Heart right ventricle (tissue), 16 donors: ENCODE data around the gene CNOT4. TPM values are rescaled to one million over a fixed set of nuclear protein-coding genes. Genes with fewer than 3 reads are reported as not detected.

Source experiments
- ATAC-seq, 8 donors: fragments of 200-7000 bp; cut with Tn5 transposase; one replicate each; pipeline ENCODE4 v1.9.1; 2020; ENCODE audit warnings: mild to moderate bottlenecking in 8 of 8, moderate library complexity in 8 of 8, moderate number of reproducible peaks in 1 of 8
- DNase-seq, 2 donors: peaks; one replicate each; pipeline ENCODE4 v3.0.0-alpha.2; 2020
- H3K27ac ChIP-seq, 10 donors: fragments of 200-600 bp; sonication (generic) in 2 of 10; one replicate each; pipeline versions ENCODE4 v1.5.0 to v1.8.0; 2020 to 2022; ENCODE audit warnings: mild to moderate bottlenecking in 3 of 10
- H3K27me3 ChIP-seq, 7 donors: fragments of 200-600 bp; one replicate each; pipeline ENCODE4 v1.8.0; 2021 to 2022; ENCODE audit warnings: mild to moderate bottlenecking in 2 of 7
- H3K36me3 ChIP-seq, 9 donors: fragments of 200-600 bp; sonication (generic) in 1 of 9; one replicate each; pipeline versions ENCODE4 v1.5.0 to v1.8.0; 2020 to 2022; ENCODE audit warnings: mild to moderate bottlenecking in 2 of 9
- H3K4me1 ChIP-seq, 9 donors: fragments of 200-600 bp; sonication (generic) in 1 of 9; one replicate each; pipeline versions ENCODE4 v1.5.0 to v1.8.0; 2020 to 2022; ENCODE audit warnings: mild to moderate bottlenecking in 4 of 9
- H3K4me3 ChIP-seq, 10 donors: fragments of 200-600 bp; sonication (generic) in 2 of 10; one replicate each; pipeline versions ENCODE4 v1.5.0 to v1.8.0; 2020 to 2022; ENCODE audit warnings: mild to moderate bottlenecking in 7 of 10, moderate library complexity in 2 of 10
- H3K9me3 ChIP-seq, 11 donors: fragments of 200-600 bp in 10 of 11; sonication (generic) in 2 of 11; one replicate each; pipeline versions ENCODE4 v1.5.0 to v1.8.0; 2013 to 2022; ENCODE audit warnings: mild to moderate bottlenecking in 2 of 11, control low read depth in 1 of 11, moderate library complexity in 1 of 11
- WGBS, 2 donors: extraction: QIAGEN DNeasy Blood & Tissue Kit; methylation state at CpG; one replicate each; pipeline ENCODE4 v1.1.7; 2013; ENCODE audit warnings: inconsistent platforms in 1 of 2; 5-methylcytosine and 5-hydroxymethylcytosine counted together
- intact Hi-C, 10 donors: fragments of 100-400 bp; cut with DNase I; formaldehyde crosslinking; loops; one replicate each; pipeline versions ENCODE4 v1.11.1 to v1.14.2; 2022
- polyA plus RNA-seq, 2 donors: library from polyadenylated mRNA; stranded (reverse); fragments of 200-250 nt; gene quantifications; one replicate each; pipeline ENCODE4 v1.2.3, GENCODE V29; 2013
- total RNA-seq, 10 donors: library from RNA; stranded (reverse); fragmentation: NEBNext Ultra II Directional in 3 of 10; extraction: Animal tissue kit (Norgen Biotek cat#: 25700) in 3 of 10; gene quantifications; one replicate each; pipeline versions ENCODE4 v1.2.1 to v1.2.4, GENCODE V29; 2021 to 2023
- TF ChIP-seq, protein P1 (sequence below), 9 donors: fragments of 200-600 bp; sonication (generic) in 2 of 9; IDR thresholded peaks; one replicate each; pipeline versions ENCODE4 v1.5.0 to v1.8.0; 2021 to 2022; ENCODE audit warnings: antibody characterized with exemption in 9 of 9, mild to moderate bottlenecking in 5 of 9, moderate library complexity in 1 of 9
- donor health status: Arrhythmogenic right ventricular cardiomyopathy.
- donor health status: ischemic (EF 13 %, LVEDD 7.1; RV severe dilation, severe dysfunction).
- donor health status: healthy with polysubstance abuse.
- donor health status: DM: no; HTN: yes; CAD: no.
- donor health status: DM: no; HTN: no; CAD: no.
- donor health status: ischemic (EF 25% LVEDD 6.9; RV normal size, moderate dysfunction).
- donor health status: ischemic (EF 25% LVEDD 5.7; RV mildly dilated, moderate dysfunction).
- donor health status: healthy.
- donor health status: DM: yes; HTN: yes; CAD: no.
- donor health status: Ischemic cardiomyopathy.
- donor health status: ischemic (EF 35%, LVEDD 5.7; RV mildly dilated, moderate dysfunction).
- donor health status: nonischemic (EF 11% LVEDD 7.7; RV severe dilation, severe dysfunction).
- donor health status: DM: yes; HTN: yes; CAD: no.
- donor health status: PGD.
- donor health status: ischemic (EF 29% LVEDD 5.4; RV normal size, mild dysfunction).
- donor health status: nonischemic (EF 23%, LVEDD 6.1; RV moderate dilation, normal function).

Gene CNOT4
- total and polyA plus RNA-seq, 12 donors, result 5.2 to 31.7 (median 27.0) TPM

DNA sequence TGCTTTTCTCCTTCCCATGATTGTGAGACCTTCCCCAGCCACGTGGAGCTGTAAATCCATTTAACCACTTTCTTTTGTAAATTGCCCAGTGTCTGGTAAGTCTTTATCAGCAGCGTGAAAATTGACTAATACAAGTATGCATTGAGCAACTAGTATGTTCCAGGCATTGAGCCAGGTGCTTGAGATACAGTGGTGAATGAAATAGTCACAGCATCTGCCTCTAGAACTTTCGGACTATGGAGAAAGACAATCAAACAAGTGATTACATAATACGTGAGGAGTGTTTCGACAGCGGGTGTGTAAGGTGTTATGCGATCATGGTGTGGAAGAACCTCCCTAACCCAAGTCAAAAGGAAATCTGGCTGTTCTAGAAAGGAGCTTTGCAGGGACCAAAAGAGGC, 26.2 kb upstream of the CNOT4 start:
- no peaks in the 10 kb centered on the region for H3K36me3 ChIP-seq
- no peaks in the 10 kb centered on the region for H3K4me1 ChIP-seq
- 62 to 72% methylated on average over 7 of the region's 7 CpGs for WGBS, 2 donors
- no peak overlapping the region for H3K4me3 ChIP-seq
- intact Hi-C loops, result no loop called here
- peak in 1 of 8 donors; percentile 33 for ATAC-seq
- no peaks in the 10 kb centered on the region for H3K27me3 ChIP-seq
- H3K9me3 ChIP-seq, result no peaks in the 10 kb centered on the region
- H3K27ac ChIP-seq, result no peak overlapping the region
- DNase-seq, result no peak
- TF ChIP-seq, protein P1, sequence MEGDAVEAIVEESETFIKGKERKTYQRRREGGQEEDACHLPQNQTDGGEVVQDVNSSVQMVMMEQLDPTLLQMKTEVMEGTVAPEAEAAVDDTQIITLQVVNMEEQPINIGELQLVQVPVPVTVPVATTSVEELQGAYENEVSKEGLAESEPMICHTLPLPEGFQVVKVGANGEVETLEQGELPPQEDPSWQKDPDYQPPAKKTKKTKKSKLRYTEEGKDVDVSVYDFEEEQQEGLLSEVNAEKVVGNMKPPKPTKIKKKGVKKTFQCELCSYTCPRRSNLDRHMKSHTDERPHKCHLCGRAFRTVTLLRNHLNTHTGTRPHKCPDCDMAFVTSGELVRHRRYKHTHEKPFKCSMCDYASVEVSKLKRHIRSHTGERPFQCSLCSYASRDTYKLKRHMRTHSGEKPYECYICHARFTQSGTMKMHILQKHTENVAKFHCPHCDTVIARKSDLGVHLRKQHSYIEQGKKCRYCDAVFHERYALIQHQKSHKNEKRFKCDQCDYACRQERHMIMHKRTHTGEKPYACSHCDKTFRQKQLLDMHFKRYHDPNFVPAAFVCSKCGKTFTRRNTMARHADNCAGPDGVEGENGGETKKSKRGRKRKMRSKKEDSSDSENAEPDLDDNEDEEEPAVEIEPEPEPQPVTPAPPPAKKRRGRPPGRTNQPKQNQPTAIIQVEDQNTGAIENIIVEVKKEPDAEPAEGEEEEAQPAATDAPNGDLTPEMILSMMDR (IDR thresholded peaks at IDR 0.05), result no peak

DNA sequence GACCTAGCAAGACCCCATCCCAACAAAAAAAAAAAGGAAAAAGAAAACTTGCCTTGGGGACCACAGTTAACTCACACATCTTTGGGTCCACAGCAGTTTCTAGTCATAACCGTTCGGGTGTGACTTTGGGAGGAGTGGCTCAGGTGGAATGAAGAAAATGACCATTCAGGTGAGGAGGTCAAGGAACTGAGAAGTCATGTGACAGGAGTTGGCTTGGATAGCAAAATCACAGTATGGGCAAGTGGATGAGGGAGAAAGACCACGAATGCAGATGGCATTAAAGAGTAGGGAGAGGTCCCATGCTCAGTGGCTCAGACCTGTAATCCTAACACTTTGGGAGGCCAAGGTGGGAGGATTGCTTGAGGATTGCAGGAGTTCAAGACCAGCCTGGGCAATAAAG, 17.1 kb upstream of the CNOT4 start:
- WGBS, 2 donors, result 86 to 90% methylated on average over 3 of the region's 3 CpGs
- Histone ChIP-seq H3K36me3 (no peaks in the 10 kb centered on the region), H3K4me3 (no peak overlapping the region), H3K4me1 (no peaks in the 10 kb centered on the region), H3K27ac (no peak overlapping the region), H3K9me3 (peaks cover 0 to 6% (median 0%) of the 10 kb centered on the region in 11 donors), H3K27me3 (no peaks in the 10 kb centered on the region)
- TF ChIP-seq, protein P1 (IDR thresholded peaks at IDR 0.05), result no peak
- intact Hi-C loops, result no loop called here
- ATAC-seq (no peak), DNase-seq (no peak)

GRCh38 chr7:135525426-135525825, 15.5 kb upstream of the CNOT4 start:
- DNase-seq (no peak), ATAC-seq (no peak)
- Histone ChIP-seq H3K36me3 (no peaks in the 10 kb centered on the region), H3K27me3 (no peaks in the 10 kb centered on the region), H3K4me1 (no peaks in the 10 kb centered on the region), H3K27ac (no peak overlapping the region), H3K9me3 (peaks cover 0 to 6% (median 0%) of the 10 kb centered on the region in 11 donors), H3K4me3 (no peak overlapping the region)
- intact Hi-C loops, result no loop called here
- TF ChIP-seq, protein P1 (IDR thresholded peaks at IDR 0.05), result no peak
- WGBS, 2 donors, result 92% methylated on average over 4 of the region's 4 CpGs

DNA sequence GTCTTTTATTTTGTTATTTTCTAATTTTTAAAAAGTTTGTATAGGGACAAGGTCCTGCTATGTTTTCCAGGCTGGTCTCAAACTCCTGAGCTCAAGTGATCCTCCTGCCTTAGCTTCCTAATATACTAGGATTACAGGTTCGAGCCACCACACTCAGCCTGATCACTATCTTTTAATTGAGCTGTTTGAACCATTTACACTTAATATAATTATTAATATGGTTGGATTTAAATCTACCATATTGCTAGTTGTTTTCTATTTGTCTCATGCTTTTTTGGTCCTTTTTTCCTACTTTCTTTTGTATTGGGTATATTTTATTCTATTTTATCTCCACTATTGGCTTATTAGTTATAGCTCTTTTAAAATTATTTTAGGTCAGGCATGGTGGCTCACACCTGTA, 13.2 kb upstream of the CNOT4 start:
- H3K27ac ChIP-seq, result no peak overlapping the region
- intact Hi-C loops, result no loop called here
- H3K4me3 ChIP-seq, result no peak overlapping the region
- WGBS, 2 donors, result 92 to 93% methylated on average over 1 of the region's 1 CpG
- H3K36me3 ChIP-seq, result no peaks in the 10 kb centered on the region
- no peaks in the 10 kb centered on the region for H3K27me3 ChIP-seq
- TF ChIP-seq, protein P1 (IDR thresholded peaks at IDR 0.05), result no peak
- no peaks in the 10 kb centered on the region for H3K4me1 ChIP-seq
- H3K9me3 ChIP-seq, result peaks cover 0 to 6% (median 0%) of the 10 kb centered on the region in 11 donors
- DNase-seq (no peak), ATAC-seq (no peak)
